OCI-M2 (cell line): ENCODE results near the gene TARBP1.
"Not testable (repeated sequence)": the region's sequence is repeated elsewhere in the genome, so short reads cannot be mapped to it uniquely, and the experiment has no call there.

Source experiments
- DNase-seq: peaks from one replicate; lab custom pipeline; 2025; ENCODE audit not compliant: unreplicated experiment; lab: John Stamatoyannopoulos, UW

The TARBP1 gene

DNA sequence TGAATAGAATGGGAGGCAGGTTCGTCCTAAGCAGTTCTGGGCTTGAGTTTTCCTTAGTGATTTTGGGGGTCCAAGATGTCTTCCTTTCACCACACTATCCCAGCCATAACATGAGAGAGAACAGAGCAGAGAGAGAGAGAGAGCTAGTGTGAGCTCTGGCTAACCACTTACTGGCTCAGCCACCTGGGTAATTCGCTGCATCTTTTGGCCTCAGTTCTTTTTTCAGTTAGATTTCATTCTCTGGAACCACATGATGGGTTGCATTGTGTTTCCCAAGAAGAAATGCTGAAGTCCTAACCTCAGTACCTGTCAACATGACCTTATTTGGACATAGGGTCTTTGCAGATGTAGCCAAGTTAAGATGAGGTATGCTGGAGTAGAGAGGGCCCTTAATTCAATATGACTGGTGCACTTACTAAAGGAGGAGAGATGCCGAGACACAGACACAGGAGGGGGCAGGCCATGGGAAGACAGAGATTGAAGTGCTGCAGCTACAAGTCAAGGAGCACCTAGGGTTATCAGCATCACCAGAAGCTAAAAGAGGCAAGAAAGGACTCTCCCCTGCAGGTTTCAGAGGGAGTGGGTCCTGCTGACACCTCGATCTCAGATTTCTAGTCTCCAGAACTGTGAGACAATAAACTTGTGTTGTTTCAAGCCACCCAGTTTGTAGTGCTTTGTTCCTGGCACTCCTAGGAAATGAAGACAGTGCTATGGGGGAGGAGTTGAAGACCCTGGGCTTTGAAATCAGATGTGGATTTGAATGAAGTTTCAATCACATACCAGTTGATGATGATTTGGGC lies 26.2 kb upstream of the TARBP1 start:
- DNase-seq = no peak

DNA sequence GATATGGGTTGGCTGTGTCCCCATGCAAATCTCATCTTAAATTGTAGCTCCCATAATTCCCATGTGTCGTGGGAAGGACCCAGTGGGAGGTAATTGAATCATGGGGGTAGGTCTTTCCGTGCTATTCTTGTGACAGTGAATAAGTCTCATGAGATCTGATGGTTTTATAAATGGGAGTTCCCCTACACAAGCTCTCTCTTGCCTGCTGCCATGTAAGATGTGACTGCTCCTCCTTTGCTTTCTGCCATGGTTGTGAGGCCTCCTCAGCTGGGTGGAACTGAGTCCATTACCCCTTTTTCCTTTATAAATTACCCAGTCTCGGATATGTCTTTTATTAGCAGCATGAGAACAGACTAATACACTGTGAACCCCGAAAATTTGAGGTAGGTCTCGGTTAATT lies 25.3 kb upstream of the TARBP1 start:
- not testable (repeated sequence) for DNase-seq

DNA sequence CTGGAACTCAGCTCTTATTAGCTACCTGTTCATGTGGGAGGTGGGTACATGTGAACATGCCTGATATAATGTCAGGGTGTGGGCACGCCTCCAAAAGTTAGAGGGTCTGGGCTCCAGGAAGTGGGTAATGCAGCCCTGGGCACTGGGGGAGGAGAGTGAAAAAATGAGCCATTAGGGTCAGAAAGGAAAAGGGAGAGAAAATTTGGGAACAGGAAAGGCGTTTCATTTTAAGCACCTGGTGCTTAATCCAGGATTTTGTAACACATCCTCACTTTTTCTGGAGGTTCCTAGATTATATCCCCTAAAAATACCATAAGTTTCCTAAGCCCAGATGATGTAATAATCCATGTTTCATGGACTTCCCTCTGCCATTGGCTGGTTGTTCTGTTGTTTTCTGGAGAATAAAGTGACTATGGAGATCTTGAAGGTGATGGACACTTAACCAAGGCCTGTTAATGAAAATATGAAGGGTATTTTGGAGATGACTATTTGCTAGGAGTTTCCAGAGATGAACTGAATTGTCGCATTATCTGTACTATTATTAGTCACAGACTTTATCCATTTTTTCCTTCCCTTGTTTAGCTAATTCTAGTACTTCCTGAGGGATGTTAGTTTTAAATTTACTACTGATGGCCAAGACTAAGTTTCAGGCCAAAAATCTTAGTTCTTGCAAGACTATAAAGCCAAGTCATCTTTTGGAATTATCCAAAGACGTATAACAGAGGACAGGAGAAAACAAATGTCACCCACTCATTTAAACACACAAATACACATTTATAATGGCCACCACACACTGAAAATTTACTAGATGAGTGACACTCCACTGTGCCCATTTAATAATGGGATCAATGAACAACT lies 24.4 kb upstream of the TARBP1 start:
- no peak for DNase-seq

DNA sequence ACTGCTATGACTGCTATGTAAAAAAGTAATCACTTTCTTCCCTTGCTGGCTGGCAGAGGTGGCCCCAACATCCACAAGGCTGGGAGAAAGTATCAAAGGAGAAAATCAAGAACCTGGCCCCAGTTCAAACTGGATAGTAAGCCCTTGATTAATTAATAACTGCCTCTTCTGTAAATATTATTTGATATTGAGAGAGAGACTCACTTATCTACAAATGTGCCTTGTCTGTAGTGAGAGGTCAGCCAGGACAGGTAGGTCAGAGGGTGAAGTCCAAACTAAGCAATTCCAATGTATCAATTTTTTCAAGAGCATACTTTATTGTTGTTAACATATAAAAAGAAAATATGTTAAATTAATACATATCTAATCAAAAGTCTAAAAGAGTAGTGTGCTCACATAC lies 23.8 kb upstream of the TARBP1 start:
- no peak for DNase-seq

DNA sequence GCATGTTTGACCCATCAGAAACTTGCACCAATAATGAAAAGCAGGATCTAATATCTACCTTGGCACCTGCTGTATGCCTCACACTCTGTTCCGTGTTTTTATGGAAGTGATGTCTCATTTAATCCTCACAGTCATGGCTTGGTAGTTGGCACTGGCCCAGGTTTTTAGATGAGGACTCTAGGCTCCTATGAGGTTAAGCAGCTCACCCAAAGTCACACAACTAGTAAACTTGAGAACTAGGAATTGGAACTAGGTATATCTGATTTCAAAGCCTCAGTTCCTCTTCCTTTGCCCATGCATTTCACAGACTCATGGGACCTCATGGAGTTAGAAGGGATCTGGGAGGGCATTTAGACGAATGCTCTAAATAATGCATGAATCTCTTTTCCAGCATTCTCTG lies 21.3 kb upstream of the TARBP1 start:
- no peak for DNase-seq

DNA sequence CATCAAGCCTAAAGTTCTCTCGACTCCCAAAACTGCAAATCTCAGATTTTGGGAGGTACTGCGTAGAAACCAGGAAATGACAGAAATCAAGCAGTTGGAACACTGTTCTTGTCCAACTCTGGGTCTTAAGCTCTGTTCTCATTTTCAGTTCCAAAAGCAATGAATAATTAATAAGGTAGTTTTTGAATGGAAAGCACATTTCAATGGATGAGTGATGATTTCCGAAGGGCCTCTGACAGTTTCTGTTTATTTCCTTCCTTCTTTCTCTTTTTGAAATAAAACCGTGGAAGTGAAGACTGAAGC lies 20.9 kb upstream of the TARBP1 start:
- no peak for DNase-seq

DNA sequence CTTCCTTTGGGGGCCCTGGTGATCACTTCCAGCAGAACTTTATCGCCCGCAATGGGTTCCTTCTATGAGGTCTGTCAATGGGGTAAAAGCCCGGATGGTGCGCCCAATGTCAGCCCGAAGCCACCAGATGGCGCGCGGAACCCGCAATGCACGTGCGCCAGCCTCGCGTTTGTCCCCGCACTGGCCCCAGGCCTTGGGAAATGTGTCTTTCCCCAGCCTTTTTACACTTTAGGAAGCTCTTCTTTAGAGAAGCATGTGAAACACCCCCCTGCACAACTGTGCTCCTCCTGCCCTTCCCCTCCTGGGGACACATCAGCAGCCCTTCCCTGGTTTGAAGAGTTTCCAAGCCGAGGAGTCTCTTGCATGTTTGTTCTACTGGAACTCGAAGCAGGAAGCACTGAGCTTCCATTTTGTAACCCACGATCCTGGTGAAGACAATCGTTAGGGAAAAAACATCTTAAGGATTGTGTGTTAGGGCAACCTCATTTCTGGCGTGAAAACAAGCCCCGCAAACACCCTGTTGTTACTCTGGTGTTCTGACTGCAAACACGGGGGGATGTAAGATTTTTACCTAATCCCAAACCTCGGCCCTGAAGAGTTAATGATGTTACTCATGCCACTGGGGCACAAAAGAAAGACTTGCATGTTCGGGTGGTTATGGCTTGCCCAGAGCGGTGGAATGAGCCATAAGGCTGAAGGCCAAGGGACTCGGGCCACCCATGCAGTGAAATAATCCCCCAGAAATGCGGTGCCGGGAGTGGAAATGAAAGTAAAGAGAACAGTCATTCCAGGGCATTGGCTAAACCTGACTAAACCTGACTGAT lies 20.4 kb upstream of the TARBP1 start:
- peak; percentile 42 for DNase-seq

DNA sequence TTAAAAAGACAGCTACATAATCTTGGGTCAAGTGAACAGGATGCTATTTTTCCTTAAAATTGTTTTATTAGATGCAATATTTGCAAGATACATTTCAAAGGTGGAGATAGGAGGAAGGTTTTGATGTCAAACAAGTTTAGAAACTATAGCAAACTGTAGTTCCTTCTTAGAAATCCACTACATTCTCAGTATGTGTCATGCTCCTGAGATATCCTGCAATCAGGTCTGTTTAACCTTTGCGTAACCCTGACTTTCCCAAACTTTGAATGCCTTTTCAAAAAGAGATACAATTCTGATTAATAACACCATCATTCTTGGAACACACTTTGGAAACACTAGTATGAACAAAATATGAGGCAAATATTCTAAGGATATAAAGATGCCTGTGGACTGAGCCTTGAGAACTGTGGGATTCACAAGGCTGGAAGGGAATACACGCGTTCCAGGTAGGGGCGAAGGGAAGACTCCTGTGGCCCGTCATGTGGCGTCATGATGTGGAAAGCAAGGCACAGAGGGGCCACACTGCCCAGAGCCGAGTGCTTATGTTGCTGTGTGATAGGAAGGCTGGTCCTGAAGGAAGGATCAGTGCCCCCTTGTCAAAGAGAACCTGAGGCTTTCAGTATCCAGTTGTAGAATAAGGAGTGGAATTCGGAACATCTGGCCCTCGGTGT lies 19.6 kb upstream of the TARBP1 start:
- no peak for DNase-seq

DNA sequence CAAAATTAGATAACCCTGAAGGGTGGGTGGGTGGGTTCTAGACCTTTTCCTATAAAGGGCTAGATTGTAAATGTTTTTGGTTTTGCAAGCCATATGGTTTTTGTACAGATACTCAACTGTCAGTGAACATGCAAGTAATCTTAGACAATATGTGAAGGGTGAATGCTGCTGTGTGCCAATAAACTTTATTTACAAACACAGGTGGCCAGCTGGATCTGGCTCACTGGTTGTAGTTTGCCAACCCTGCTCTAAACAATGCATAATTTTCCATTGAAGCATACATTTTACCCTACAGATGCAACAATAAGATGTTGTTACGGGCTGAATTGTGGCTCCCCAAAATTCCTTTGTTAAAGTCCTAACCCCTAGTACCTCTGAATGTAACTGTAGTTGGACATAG lies 18.6 kb upstream of the TARBP1 start:
- no peak for DNase-seq

DNA sequence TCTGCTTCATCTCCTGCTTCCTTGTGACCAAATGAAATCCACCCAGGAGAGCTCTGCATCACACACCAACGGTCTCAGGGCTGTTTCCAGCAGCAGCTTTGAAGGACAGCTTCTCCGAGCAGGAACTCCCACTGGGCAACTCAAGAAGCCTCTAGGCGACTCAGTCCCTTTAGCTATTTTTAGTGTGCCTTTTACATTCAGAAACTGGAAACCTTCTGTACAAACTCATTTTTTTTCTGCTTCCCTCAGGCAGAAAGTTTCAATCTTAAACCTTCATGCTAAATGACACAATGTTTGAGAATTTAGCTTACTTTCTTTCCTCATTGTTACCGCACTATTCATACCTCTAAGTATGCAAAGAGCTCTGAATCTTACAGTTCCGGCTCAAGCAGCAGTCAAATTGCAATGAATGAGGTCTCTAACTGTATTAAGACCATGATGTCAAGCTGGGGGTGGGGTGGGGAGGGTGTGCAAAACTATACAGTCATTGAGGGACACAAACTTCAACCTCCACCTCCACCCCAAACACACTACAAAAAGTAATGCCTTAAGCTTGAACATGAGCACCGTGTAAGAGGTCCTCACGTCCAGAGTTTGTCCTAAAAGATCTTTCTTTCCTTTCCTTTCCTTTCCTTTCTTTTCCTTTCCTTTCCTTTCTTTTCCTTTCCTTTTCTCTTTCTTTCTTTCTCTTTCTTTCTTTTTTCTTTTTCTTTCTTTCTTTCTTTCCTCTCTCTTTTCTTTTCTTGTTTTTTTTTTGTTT lies 16.4 kb upstream of the TARBP1 start:
- no peak for DNase-seq

DNA sequence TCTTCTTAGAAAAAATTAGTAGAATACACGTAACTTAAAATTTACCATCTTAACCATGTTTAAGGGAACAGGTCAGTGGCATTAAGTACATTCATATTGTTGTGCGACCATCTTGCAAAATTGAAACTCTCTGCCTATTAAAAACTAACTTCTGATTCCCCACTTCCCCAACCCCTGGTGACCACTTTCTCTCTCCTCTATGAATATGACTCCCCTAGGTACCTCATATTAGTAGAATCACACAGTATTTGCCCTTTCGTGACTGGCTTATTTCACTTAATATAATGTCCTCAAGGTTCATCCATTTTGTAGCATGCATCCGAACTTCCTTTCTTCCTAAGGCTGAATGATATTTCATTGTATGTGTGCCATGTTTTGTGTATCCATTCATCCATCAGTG lies 15.1 kb upstream of the TARBP1 start:
- no peak for DNase-seq

DNA sequence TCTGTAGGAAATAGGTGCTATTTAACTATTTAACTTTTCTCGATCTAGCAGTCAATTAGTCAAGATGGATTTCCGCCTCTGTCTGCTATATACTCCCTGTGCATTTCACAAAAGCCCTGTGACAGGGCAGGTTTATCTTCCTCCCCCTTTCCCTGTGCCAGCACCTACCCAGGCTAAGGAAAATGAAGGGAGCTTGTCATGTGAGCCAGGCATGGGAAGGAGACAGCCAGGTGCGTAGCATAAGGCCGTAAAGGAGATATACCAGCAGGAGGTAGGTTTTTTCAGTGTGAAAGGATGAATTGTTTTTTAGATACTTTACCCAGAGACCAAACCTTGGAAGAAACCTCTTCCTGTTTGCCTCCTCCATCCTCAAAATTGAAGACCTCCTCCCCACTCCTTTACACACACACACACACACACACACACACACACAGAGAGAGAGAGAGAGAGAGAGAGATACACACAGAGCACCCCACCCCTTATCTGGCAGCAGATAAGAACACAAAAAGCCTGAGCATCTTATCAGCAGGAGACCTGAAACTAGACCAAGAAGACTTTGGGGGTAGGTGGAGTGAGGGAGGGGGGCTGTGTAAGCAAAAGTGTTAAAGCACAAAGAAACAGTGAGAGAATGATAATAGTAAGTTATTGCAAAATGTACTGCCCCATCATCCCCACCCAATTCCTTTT lies 12.0 kb upstream of the TARBP1 start:
- DNase-seq = peak; percentile 15

DNA sequence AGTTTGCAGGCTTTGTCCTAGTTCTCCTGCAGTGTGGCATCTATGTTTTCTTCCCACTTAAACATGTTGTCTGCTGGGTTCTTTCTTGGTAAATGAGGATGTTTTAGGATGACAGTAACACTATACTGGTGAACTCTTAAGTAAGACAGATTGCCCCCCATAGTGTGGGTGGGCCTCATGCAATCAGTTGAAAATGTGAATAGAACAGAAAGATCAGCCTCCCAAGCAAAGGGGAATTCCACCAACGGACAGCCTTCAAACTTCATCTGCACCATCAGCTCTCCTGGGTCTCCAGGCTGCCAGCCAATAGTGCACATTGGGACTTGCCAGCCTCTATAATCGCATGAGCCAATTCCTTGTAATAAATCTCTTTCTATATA lies 10.7 kb upstream of the TARBP1 start:
- no peak for DNase-seq

DNA sequence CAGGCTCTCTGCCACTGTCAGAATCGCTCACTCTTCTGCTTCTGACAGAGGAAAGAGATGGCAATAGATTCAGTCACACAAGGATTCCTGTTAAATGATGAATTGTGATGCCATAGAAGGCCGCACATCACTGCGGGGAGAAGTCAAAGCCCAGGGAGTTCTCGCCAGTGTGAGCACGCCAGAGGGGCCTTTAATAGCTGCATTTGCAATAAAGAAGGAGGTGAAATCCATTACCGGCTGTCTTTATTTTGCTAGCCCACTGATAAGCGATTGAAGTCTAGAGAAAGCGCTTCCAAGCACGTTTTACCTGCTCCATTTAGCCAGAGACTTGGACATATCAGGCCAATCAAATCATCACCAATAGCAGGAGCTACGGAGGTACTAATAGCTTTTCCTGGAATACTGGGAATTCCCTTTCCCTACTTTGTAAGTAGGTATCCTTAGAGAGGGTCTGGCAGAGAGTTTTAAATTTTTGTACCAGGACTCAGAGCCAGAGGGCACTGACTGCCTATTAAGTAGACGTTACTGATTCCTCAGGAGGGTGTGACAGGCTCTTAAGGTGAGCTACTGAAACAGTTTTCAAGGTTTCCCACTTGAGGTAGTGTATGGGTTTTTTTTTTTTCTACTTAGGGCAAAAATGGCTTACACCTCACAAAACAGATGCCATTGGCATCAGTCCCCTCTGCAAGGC lies 10.2 kb upstream of the TARBP1 start:
- no peak for DNase-seq

DNA sequence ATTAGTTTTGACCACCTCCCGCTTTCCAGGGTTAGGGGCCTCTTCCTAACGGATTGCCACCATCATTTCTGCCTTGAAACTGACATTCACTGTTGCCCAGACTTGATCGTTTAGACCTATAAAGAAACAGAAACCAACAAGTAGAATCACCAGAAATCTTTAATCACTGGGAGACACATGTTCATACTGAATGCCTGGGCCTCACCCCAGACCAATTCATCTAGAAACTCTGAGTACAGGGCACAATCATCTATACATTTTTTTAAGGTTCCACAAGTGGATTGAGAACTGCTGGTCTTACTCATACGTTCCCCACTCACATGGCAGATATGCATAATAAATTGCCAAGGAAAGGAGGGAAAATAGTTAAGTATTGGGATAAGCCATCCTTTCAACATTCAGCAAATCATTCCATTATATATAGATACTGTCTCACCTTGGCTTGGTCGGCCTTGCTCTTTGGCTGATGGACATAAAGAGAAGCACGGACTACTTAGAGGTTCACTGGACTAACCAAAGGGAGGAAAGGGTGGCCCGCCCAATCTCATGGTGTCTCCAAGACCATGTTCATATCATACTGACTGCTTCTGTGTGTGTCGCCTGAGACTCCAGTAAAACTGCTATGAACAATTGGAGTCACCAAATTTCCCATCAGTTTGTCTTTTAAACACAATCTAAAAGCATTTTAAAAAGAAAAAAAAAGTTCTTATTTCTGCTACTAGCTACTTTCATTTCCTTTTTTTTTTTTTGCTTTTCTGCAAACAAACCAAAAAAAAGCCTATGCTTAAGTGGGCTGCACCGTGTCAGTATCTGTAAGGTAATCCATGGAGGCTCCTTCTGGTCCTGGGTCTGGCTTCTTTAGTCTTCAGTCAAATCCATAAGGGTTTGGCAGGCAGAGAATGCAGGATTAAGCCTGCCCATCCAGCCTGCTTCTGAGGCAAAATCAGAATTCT lies 9.4 kb upstream of the TARBP1 start:
- DNase-seq = no peak

DNA sequence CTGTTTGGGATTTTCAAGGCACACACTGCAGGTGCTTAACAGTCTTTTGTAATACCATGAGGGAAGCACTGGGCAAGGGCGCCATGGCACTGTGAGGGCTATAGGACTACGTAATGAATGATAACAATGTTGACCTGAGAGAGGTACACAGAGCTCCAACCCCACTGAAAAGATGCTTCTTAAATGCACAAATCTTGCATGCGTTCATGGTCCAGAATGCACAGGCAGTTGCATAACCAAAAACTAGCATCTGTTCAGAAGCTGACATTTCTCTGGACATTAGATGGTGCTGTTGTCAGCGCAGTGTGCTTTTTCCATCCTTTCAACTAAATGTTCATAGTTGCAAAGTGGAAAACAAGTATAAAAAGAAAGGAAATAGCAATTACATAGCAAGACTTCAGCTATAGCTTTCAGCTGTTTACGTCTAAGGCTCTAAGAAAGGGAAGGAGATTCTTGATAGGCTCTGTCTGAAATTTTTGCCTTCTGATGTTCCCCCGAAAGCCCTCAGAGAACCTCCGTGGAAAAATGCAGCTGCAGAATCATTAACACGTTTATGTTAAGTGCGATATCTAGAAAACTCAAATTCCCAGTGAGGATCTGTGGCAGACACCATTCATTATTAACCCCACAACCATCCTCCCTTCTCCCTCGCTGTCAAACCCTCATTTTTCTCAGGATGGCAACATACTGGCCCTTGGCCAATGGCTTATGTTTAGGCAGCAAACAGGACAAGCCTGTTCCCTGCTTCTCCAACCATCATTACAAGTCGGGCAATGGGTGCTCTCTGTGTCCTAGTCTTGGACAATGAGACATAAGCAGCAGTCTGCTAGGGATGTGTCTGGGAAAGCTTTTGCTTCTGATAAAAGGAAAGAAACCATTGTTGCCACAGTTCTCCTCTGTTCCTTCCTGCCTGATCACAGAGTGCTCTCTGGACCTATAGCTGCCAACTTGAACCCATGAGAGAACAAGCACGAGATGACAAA lies 8.2 kb upstream of the TARBP1 start:
- no peak for DNase-seq
